SK-N-SH treated with all-trans-retinoic acid at 6 μM for 48 hours (cell line): ENCODE data around the gene TMEM31.
A peak's percentile ranks its signal among the peaks of the same experiment; 100 is the strongest.

ENCODE experiments used
- ATAC-seq: fragments of 200-7000 bp; cut with Tn5 transposase; 3 replicates; pipeline ENCODE4 v1.9.1; 2020; ENCODE audit warnings: mild to moderate bottlenecking, moderate library complexity
- ARNTL ChIP-seq: fragments of 450-650 bp; formaldehyde crosslinking; IDR thresholded peaks from 2 replicates; pipeline ENCODE4 v1.5.0; 2020; ENCODE audit warnings: low read depth, mild to moderate bottlenecking, moderate library complexity, borderline replicate concordance
- BACH2 ChIP-seq: fragments of 250-450 bp; sonication (Bioruptor Pico); IDR thresholded peaks from 2 replicates; pipeline ENCODE4 v1.9.0; 2021; ENCODE audit warnings: mild to moderate bottlenecking, borderline replicate concordance
- CSRNP3 ChIP-seq: fragments of 250-450 bp; sonication (Bioruptor Pico); IDR thresholded peaks from 2 replicates; pipeline ENCODE4 v1.5.1; 2021; ENCODE audit warnings: mild to moderate bottlenecking, moderate library complexity
- ESRRG ChIP-seq: fragments of 250-450 bp; sonication (Bioruptor Pico); IDR thresholded peaks from 2 replicates; pipeline ENCODE4 v1.6.1; 2021; ENCODE audit warnings: mild to moderate bottlenecking
- GLIS3 ChIP-seq: fragments of 250-450 bp; sonication (Bioruptor Pico); IDR thresholded peaks from 2 replicates; pipeline ENCODE4 v1.5.0; 2020; ENCODE audit warnings: mild to moderate bottlenecking, moderate library complexity
- PATZ1 ChIP-seq: fragments of 250-450 bp; sonication (Bioruptor Pico); IDR thresholded peaks from 2 replicates; pipeline ENCODE4 v1.8.0; 2020; ENCODE audit warnings: mild to moderate bottlenecking, moderate library complexity, borderline replicate concordance
- POU6F1 ChIP-seq: fragments of 250-450 bp; sonication (Bioruptor Pico); IDR thresholded peaks from 2 replicates; pipeline ENCODE4 v1.8.0; 2021; ENCODE audit warnings: low read depth, mild to moderate bottlenecking, moderate library complexity, borderline replicate concordance
- SNAI2 ChIP-seq: fragments of 250-450 bp; sonication (Bioruptor Pico); IDR thresholded peaks from 2 replicates; pipeline ENCODE4 v1.5.0; 2020; ENCODE audit warnings: mild to moderate bottlenecking, moderate library complexity
- TCF4 ChIP-seq: fragments of 250-450 bp; sonication (Bioruptor Pico); IDR thresholded peaks from 2 replicates; pipeline ENCODE4 v1.8.0; 2021; ENCODE audit warnings: mild to moderate bottlenecking, moderate library complexity, borderline replicate concordance
- TOX ChIP-seq: fragments of 250-450 bp; sonication (Bioruptor Pico); IDR thresholded peaks from 2 replicates; pipeline ENCODE4 v1.8.0; 2021; ENCODE audit warnings: mild to moderate bottlenecking, moderate library complexity, borderline replicate concordance
- TSHZ2 ChIP-seq: fragments of 250-450 bp; sonication (Bioruptor Pico); IDR thresholded peaks from 2 replicates; pipeline ENCODE4 v1.5.0; 2020; ENCODE audit warnings: mild to moderate bottlenecking, moderate library complexity
- ZC3H10 ChIP-seq: fragments of 250-450 bp; sonication (Bioruptor Pico); IDR thresholded peaks from 2 replicates; pipeline ENCODE4 v1.5.1; 2021; ENCODE audit warnings: mild to moderate bottlenecking, moderate library complexity
- ZFP3 ChIP-seq: fragments of 250-450 bp; sonication (Bioruptor Pico); IDR thresholded peaks from 2 replicates; pipeline ENCODE4 v1.5.0; 2020; ENCODE audit warnings: mild to moderate bottlenecking, moderate library complexity
- ZFP30 ChIP-seq: fragments of 450-650 bp; formaldehyde crosslinking; IDR thresholded peaks from 2 replicates; pipeline ENCODE4 v1.5.0; 2022; ENCODE audit warnings: mild to moderate bottlenecking, moderate library complexity
- ZNF565 ChIP-seq: fragments of 450-650 bp; formaldehyde crosslinking; conservative IDR thresholded peaks from 2 replicates; pipeline ENCODE4 v1.5.0; 2020; ENCODE audit warnings: low read depth, mild to moderate bottlenecking, moderate library complexity
- ZNF70 ChIP-seq: fragments of 450-650 bp; formaldehyde crosslinking; IDR thresholded peaks from 2 replicates; pipeline ENCODE4 v1.5.0; 2020; ENCODE audit warnings: mild to moderate bottlenecking, moderate library complexity
- ZNF8 ChIP-seq: fragments of 450-650 bp; formaldehyde crosslinking; IDR thresholded peaks from 2 replicates; pipeline ENCODE4 v1.5.0; 2020; ENCODE audit warnings: mild to moderate bottlenecking, moderate library complexity

The TMEM31 gene

GRCh38 chrX:103726477-103726876, 15.8 kb downstream of the TMEM31 start:
- no peak for ATAC-seq
- TF ChIP-seq ZFP30 (CRISPR knock-in tag) (no peak), POU6F1 (no peak), ZNF8 (CRISPR knock-in tag) (no peak), SNAI2 (CRISPR knock-in tag) (no peak), ESRRG (no peak), TSHZ2 (CRISPR knock-in tag) (no peak), CSRNP3 (CRISPR knock-in tag) (no peak), ARNTL (CRISPR knock-in tag) (no peak)

GRCh38 chrX:103727115-103727514, 16.4 kb downstream of the TMEM31 start:
- ATAC-seq: no peak
- TF ChIP-seq ZNF565 (CRISPR knock-in tag): no peak
- no peak for TF ChIP-seq TCF4 (CRISPR knock-in tag)
- no peak for TF ChIP-seq ZFP3 (CRISPR knock-in tag)

- TF ChIP-seq ZNF565 (CRISPR knock-in tag) (no peak), TSHZ2 (CRISPR knock-in tag) (no peak), BACH2 (CRISPR knock-in tag) (no peak)
- ATAC-seq: no peak
Measured at GRCh38 chrX:103729015-103729414, 18.3 kb downstream of the TMEM31 start.

GRCh38 chrX:103730147-103730795, 19.6 kb downstream of the TMEM31 start:
- ATAC-seq: peak; percentile 21; the same call in 2 of the 3 replicates
- no peak for TF ChIP-seq ZC3H10 (CRISPR knock-in tag)
- TF ChIP-seq GLIS3 (CRISPR knock-in tag): no peak
- TF ChIP-seq ZNF565 (CRISPR knock-in tag): no peak
- no peak for TF ChIP-seq PATZ1 (CRISPR knock-in tag)
- no peak for TF ChIP-seq ZNF70 (CRISPR knock-in tag)
- no peak for TF ChIP-seq TOX (CRISPR knock-in tag)
